HCT116 (cell line): ENCODE data around the gene CEP72. TPM values are rescaled to one million over a fixed set of nuclear protein-coding genes. Genes with fewer than 3 reads are reported as not detected.

Experiments used
- ATAC-seq: fragments of 200-7000 bp; cut with Tn5 transposase; 2 replicates; pipeline ENCODE4 v1.9.1; 2020; ENCODE audit warnings: mild to moderate bottlenecking, moderate library complexity
- BruUV-seq: library from RNA; stranded (reverse); fragments of 400-500 nt; replicated peaks from 2 replicates; lab custom pipeline; 2021; lab: Mats Ljungman, UMichigan
- CTCF ChIA-PET: fragments of 300-600 bp; sonication (Branson Sonifier 250); formaldehyde crosslinking; loops from one replicate; lab custom pipeline; 2021; ENCODE audit warnings: antibody characterized with exemption; lab: Charles Lee
- POLR2A ChIA-PET: fragments of 300-600, 350-600 bp; sonication (Branson Sonifier 250); formaldehyde crosslinking; loops from one replicate; lab custom pipeline; 2021; ENCODE audit warnings: antibody characterized with exemption; lab: Charles Lee
- RAD21 ChIA-PET, 2 experiments: fragments of 300-600 bp; sonication (Branson Sonifier 250); formaldehyde crosslinking; loops; one replicate each; lab custom pipeline; 2023; ENCODE audit warnings: low total read pairs in 2 of 2; ENCODE audit not compliant: uncharacterized antibody in 2 of 2, unreplicated experiment in 2 of 2, low non-redundant PET in 1 of 2; lab: Charles Lee
- DNase-seq: peaks from one replicate; pipeline ENCODE4 v3.0.0-alpha.2; 2010; ENCODE audit warnings: low read depth, low spot score
- H2AFZ ChIP-seq: fragments of 200-600 bp; shearing (Covaris generic), sonication (generic); 2 replicates; pipeline ENCODE4 v1.6.1; 2017; ENCODE audit warnings: low read depth, mixed run types, mixed read lengths, antibody characterized with exemption, low read length; ENCODE audit not compliant: poor library complexity, severe bottlenecking
- H3K27ac ChIP-seq: 2 replicates; pipeline ENCODE4 v1.5.1; 2012; ENCODE audit warnings: low read depth, low read length
- H3K27me3 ChIP-seq: fragments of 200-600 bp; sonication (generic); 2 replicates; pipeline ENCODE4 v1.6.1; 2016; ENCODE audit warnings: mixed run types, low read length, mixed read lengths; ENCODE audit not compliant: insufficient read depth
- H3K36me3 ChIP-seq, 2 experiments: fragments of 200-500 bp in 1 of 2; fragments of 200-600 bp in 1 of 2; sonication (Bioruptor generic) in 1 of 2; sonication (generic) in 1 of 2; 2 replicates each; pipeline versions ENCODE4 v1.5.1 to v1.6.1; 2014 to 2016; ENCODE audit warnings: low read length in 2 of 2, inconsistent platforms in 1 of 2, mixed read lengths in 1 of 2, mixed run types in 1 of 2; ENCODE audit not compliant: insufficient read depth in 2 of 2, control insufficient read depth in 1 of 2
- H3K4me1 ChIP-seq, 2 experiments: fragments of 200-600 bp in 1 of 2; sonication (generic) in 1 of 2; 2 replicates each; pipeline versions ENCODE4 v1.5.1 to v1.6.1; 2012 to 2017; ENCODE audit warnings: low read length in 2 of 2, inconsistent platforms in 1 of 2, mild to moderate bottlenecking in 1 of 2, mixed read lengths in 1 of 2, mixed run types in 1 of 2, moderate library complexity in 1 of 2; ENCODE audit not compliant: insufficient read depth in 2 of 2, control insufficient read depth in 1 of 2
- H3K4me2 ChIP-seq: fragments of 200-600 bp; sonication (generic); 2 replicates; pipeline ENCODE4 v1.6.1; 2017; ENCODE audit warnings: mixed run types, low read length, mixed read lengths
- H3K4me3 ChIP-seq, 2 experiments: fragments of 200-600 bp in 1 of 2; sonication (generic) in 1 of 2; replicated peaks in 1 of 2; 2 replicates each; pipeline ENCODE4 v1.5.1; 2011 to 2016; ENCODE audit warnings: low read length in 2 of 2, control low read depth in 1 of 2, low read depth in 1 of 2, mild to moderate bottlenecking in 1 of 2, mixed read lengths in 1 of 2, mixed run types in 1 of 2
- H3K79me2 ChIP-seq: fragments of 200-600 bp; sonication (generic); 2 replicates; pipeline ENCODE4 v1.6.1; 2017; ENCODE audit warnings: mild to moderate bottlenecking, mixed run types, low read length, moderate library complexity, mixed read lengths; ENCODE audit not compliant: insufficient read depth
- H3K9ac ChIP-seq: fragments of 200-600 bp; sonication (generic); 2 replicates; pipeline ENCODE4 v1.6.1; 2016; ENCODE audit warnings: low read length, mixed read lengths
- H3K9me2 ChIP-seq: fragments of 200-600 bp; sonication (generic), shearing (Covaris generic); 2 replicates; pipeline ENCODE4 v1.6.1; 2017; ENCODE audit warnings: mixed run types, mild to moderate bottlenecking, moderate library complexity; ENCODE audit not compliant: insufficient read depth
- H3K9me3 ChIP-seq, 2 experiments: fragments of 200-500 bp in 1 of 2; fragments of 200-600 bp in 1 of 2; sonication (Bioruptor generic) in 1 of 2; sonication (generic) in 1 of 2; 2 replicates each; pipeline ENCODE4 v1.6.1; 2014 to 2017; ENCODE audit warnings: low read length in 2 of 2, mixed read lengths in 2 of 2, inconsistent platforms in 1 of 2, low read depth in 1 of 2, mild to moderate bottlenecking in 1 of 2, mixed run types in 1 of 2, moderate library complexity in 1 of 2; ENCODE audit not compliant: control insufficient read depth in 1 of 2, insufficient read depth in 1 of 2
- H4K20me1 ChIP-seq: fragments of 200-600 bp; sonication (generic), shearing (Covaris generic); 2 replicates; pipeline ENCODE4 v1.6.1; 2017; ENCODE audit warnings: mixed run types, mild to moderate bottlenecking, moderate library complexity; ENCODE audit not compliant: insufficient read depth
- ATF3 ChIP-seq: IDR thresholded peaks from 2 replicates; pipeline ENCODE4 v1.6.1; 2012
- CBX3 ChIP-seq: IDR thresholded peaks from 2 replicates; pipeline ENCODE4 v1.6.1; 2012; ENCODE audit warnings: low read depth
- CTCF ChIP-seq, 3 experiments: fragments of 200-600 bp in 1 of 3; sonication (generic) in 1 of 3; IDR thresholded peaks in 2 of 3; conservative IDR thresholded peaks in 1 of 3; 2 replicates each; pipeline ENCODE4 v1.5.1; 2012 to 2017; ENCODE audit warnings: low read depth in 2 of 3, low read length in 2 of 3, antibody characterized with exemption in 1 of 3, borderline replicate concordance in 1 of 3, control low read depth in 1 of 3, mild to moderate bottlenecking in 1 of 3, mixed read lengths in 1 of 3, mixed run types in 1 of 3, moderate library complexity in 1 of 3; ENCODE audit not compliant: insufficient read depth in 1 of 3
- ELF1 ChIP-seq: IDR thresholded peaks from 2 replicates; pipeline ENCODE4 v1.6.1; 2012; ENCODE audit warnings: low read depth, borderline replicate concordance
- EZH2phosphoT487 ChIP-seq: fragments of 200-600 bp; IDR thresholded peaks from 2 replicates; pipeline ENCODE4 v1.6.1; 2018; ENCODE audit warnings: antibody characterized with exemption, borderline replicate concordance
- JUND ChIP-seq: IDR thresholded peaks from 2 replicates; pipeline ENCODE4 v1.6.1; 2012
- MAX ChIP-seq: IDR thresholded peaks from 2 replicates; pipeline ENCODE4 v1.6.1; 2012
- TCF7L2 ChIP-seq: IDR thresholded peaks from 2 replicates; pipeline ENCODE4 v1.7.0; 2011; ENCODE audit warnings: borderline replicate concordance, inconsistent platforms; ENCODE audit not compliant: insufficient read depth, insufficient read length; ENCODE audit errors: extremely low read depth
- ZFX ChIP-seq: fragments of 450-650 bp; IDR thresholded peaks from 2 replicates; pipeline ENCODE4 v1.6.1; 2017
- intact Hi-C: fragments of 100-400 bp; cut with micrococcal nuclease; formaldehyde crosslinking; loops from 2 replicates; pipeline ENCODE4 v1.10.0; 2022
- total RNA-seq: library from RNA; stranded (reverse); gene quantifications from one replicate; pipeline ENCODE4 v1.2.1, GENCODE V29; 2021; ENCODE audit not compliant: unreplicated experiment
- TF ChIP-seq, protein P1 (sequence below): IDR thresholded peaks from 2 replicates; pipeline ENCODE4 v1.6.1; 2012; ENCODE audit warnings: low read depth

Gene CEP72
- total RNA-seq, 1 experiment from 2014 or later = 25.6 TPM

DNA sequence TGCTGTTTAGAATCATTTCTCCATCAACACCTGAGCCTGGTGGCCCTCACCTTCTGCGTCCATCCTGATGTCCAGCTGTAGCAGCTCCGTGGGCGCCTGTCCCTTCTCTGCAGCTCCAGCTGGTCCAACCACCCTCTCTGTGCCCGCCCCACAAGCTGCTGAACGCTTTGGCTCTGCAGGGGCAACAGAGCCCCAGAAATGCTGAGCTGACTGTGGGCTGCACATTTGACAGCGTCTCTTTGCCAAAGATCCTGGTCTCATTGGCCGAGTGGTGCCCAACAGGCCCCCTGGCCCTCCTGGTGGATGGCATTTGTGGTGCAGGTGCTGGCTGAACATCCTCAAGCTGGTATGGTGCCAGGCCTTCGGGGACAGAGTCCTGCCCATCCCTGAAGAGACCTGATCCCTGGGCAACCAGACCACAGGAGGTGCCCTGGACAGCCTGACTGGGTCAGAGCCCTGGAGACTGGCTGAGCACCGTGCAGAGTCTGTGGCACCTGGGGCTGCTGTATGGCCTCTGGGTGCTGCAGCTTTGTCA lies 25.3 kb upstream of the CEP72 start:
- DNase-seq = no peak
- peaks cover 0 to 2% of the 10 kb centered on the region in 2 experiments; a peak in 1 of 4 replicates for H3K4me1 ChIP-seq
- POLR2A ChIA-PET = no interaction called here
- BruUV-seq = no TSS peak
- ATAC-seq = peak; percentile 72
- H2AFZ ChIP-seq = no peak overlapping the region
- no peak overlapping the region for H3K27ac ChIP-seq
- no peak overlapping the region for H3K4me3 ChIP-seq
- no peak overlapping the region for H3K9ac ChIP-seq
- H3K9me2 ChIP-seq = no peaks in the 10 kb centered on the region
- H3K27me3 ChIP-seq = peaks cover 3% of the 10 kb centered on the region; the same call in 1 of the 2 replicates
- RAD21 ChIA-PET = no interaction called here
- no peak overlapping the region for H3K4me2 ChIP-seq
- intact Hi-C loops = no loop called here
- peak in 2 of 3 experiments; percentile 37 to 47; a peak in 3 of 6 replicates for TF ChIP-seq CTCF (IDR thresholded peaks at IDR 0.05 in 2 of 3, conservative IDR thresholded peaks at IDR 0.05 in 1 of 3; ENCODE audit: borderline replicate concordance in 1 of 3, insufficient read depth in 1 of 3, low read depth in 2 of 3, low read length in 2 of 3)
- no peak for TF ChIP-seq EZH2phosphoT487
- H4K20me1 ChIP-seq = no peaks in the 10 kb centered on the region
- CTCF ChIA-PET = no interaction called here
- no peaks in the 10 kb centered on the region for H3K9me3 ChIP-seq
- H3K79me2 ChIP-seq = no peaks in the 10 kb centered on the region
- no peaks in the 10 kb centered on the region for H3K36me3 ChIP-seq

DNA sequence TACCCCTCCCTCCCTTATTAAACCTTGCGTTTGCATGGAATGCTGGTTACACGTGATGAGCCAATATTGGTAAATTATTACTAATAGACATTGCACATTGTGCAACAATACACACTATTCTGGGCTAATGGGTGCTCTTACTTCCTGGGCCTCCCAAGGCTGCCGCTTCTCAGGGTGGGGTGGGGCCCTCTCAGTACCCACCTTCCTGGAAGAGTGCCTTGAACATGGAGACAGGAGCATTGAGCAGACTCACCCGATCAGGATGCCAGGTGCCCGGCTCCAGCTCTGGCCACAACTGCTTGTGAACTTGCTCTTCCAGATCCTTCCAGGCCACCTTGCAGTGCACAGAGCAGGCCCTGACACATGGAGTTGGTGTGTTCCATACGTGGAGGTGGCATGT lies 24.7 kb upstream of the CEP72 start:
- Histone ChIP-seq H3K9me3 (no peaks in the 10 kb centered on the region), H3K27ac (no peak overlapping the region), H3K27me3 (peaks cover 3% of the 10 kb centered on the region; the same call in 1 of the 2 replicates), H4K20me1 (no peaks in the 10 kb centered on the region), H2AFZ (no peak overlapping the region), H3K4me3 (no peak overlapping the region), H3K79me2 (no peaks in the 10 kb centered on the region), H3K36me3 (no peaks in the 10 kb centered on the region), H3K9ac (no peak overlapping the region), H3K9me2 (no peaks in the 10 kb centered on the region), H3K4me2 (no peak overlapping the region), H3K4me1 (peaks cover 0 to 8% of the 10 kb centered on the region in 2 experiments; a peak in 1 of 4 replicates)
- intact Hi-C loops = no loop called here
- ChIA-PET POLR2A (no interaction called here), RAD21 (no interaction called here), CTCF (no interaction called here)
- no peak for TF ChIP-seq ATF3
- TF ChIP-seq TCF7L2 = no peak
- no peak for TF ChIP-seq ZFX
- no peak for TF ChIP-seq CBX3
- TF ChIP-seq ELF1 = no peak
- TF ChIP-seq, protein P1, sequence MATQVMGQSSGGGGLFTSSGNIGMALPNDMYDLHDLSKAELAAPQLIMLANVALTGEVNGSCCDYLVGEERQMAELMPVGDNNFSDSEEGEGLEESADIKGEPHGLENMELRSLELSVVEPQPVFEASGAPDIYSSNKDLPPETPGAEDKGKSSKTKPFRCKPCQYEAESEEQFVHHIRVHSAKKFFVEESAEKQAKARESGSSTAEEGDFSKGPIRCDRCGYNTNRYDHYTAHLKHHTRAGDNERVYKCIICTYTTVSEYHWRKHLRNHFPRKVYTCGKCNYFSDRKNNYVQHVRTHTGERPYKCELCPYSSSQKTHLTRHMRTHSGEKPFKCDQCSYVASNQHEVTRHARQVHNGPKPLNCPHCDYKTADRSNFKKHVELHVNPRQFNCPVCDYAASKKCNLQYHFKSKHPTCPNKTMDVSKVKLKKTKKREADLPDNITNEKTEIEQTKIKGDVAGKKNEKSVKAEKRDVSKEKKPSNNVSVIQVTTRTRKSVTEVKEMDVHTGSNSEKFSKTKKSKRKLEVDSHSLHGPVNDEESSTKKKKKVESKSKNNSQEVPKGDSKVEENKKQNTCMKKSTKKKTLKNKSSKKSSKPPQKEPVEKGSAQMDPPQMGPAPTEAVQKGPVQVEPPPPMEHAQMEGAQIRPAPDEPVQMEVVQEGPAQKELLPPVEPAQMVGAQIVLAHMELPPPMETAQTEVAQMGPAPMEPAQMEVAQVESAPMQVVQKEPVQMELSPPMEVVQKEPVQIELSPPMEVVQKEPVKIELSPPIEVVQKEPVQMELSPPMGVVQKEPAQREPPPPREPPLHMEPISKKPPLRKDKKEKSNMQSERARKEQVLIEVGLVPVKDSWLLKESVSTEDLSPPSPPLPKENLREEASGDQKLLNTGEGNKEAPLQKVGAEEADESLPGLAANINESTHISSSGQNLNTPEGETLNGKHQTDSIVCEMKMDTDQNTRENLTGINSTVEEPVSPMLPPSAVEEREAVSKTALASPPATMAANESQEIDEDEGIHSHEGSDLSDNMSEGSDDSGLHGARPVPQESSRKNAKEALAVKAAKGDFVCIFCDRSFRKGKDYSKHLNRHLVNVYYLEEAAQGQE = no peak
- TF ChIP-seq MAX = no peak
- TF ChIP-seq JUND = no peak
- no peak for DNase-seq
- no peak for ATAC-seq
- no TSS peak for BruUV-seq
